Heart left ventricle (tissue), 16 donors: ENCODE results near the gene KCNMB2. TPM values are rescaled to one million over a fixed set of nuclear protein-coding genes. Genes with fewer than 3 reads are reported as not detected.

Experiments
- ATAC-seq, 4 donors: fragments of 200-7000 bp; cut with Tn5 transposase; one replicate each; pipeline ENCODE4 v1.9.1; 2020 to 2022; ENCODE audit warnings: moderate library complexity in 4 of 4, mild to moderate bottlenecking in 3 of 4, moderate number of reproducible peaks in 1 of 4
- DNase-seq, 5 donors: peaks; one replicate each; pipeline ENCODE4 v3.0.0-alpha.2; 2020
- H3K27ac ChIP-seq, 12 donors: fragments of 200-600 bp; sonication (generic) in 4 of 12; one replicate each; pipeline versions ENCODE4 v1.5.0 to v1.8.0; 2016 to 2022; ENCODE audit warnings: mild to moderate bottlenecking in 2 of 12
- H3K27me3 ChIP-seq, 9 donors: fragments of 200-600 bp; sonication (generic) in 2 of 9; one replicate each; pipeline versions ENCODE4 v1.5.1 to v1.8.0; 2016 to 2022; ENCODE audit warnings: mild to moderate bottlenecking in 3 of 9
- H3K36me3 ChIP-seq, 9 donors: fragments of 200-600 bp; sonication (generic) in 2 of 9; one replicate each; pipeline versions ENCODE4 v1.5.0 to v1.8.0; 2018 to 2022; ENCODE audit warnings: mild to moderate bottlenecking in 2 of 9
- H3K4me1 ChIP-seq, 12 donors: fragments of 200-600 bp; sonication (generic) in 4 of 12; one replicate each; pipeline versions ENCODE4 v1.5.0 to v1.8.0; 2016 to 2022; ENCODE audit warnings: mild to moderate bottlenecking in 3 of 12
- H3K4me3 ChIP-seq, 12 donors: fragments of 200-600 bp; sonication (generic) in 4 of 12; one replicate each; pipeline versions ENCODE4 v1.5.0 to v1.8.0; 2017 to 2022; ENCODE audit warnings: mild to moderate bottlenecking in 9 of 12, moderate library complexity in 4 of 12
- H3K9me3 ChIP-seq, 12 donors: fragments of 200-600 bp; sonication (generic) in 4 of 12; one replicate each; pipeline versions ENCODE4 v1.5.0 to v1.8.0; 2016 to 2022; ENCODE audit warnings: mild to moderate bottlenecking in 1 of 12
- POLR2A ChIP-seq, 2 donors: fragments of 450-650 bp; IDR thresholded peaks; one replicate each; pipeline ENCODE4 v1.6.1; 2017; ENCODE audit warnings: antibody characterized with exemption in 2 of 2, mild to moderate bottlenecking in 2 of 2, moderate library complexity in 2 of 2
- WGBS, 4 donors: extraction: QIAGEN DNeasy Blood & Tissue Kit in 2 of 4; methylation state at CpG; one replicate each; pipeline versions ENCODE4 v1.1.5 to v1.1.7; 2013 to 2018; 5-methylcytosine and 5-hydroxymethylcytosine counted together
- intact Hi-C, 10 donors: fragments of 100-400 bp; cut with DNase I; formaldehyde crosslinking; loops; one replicate each; pipeline versions ENCODE4 v1.11.1 to v1.14.2; 2022
- polyA plus RNA-seq, 2 donors: library from polyadenylated mRNA; stranded (reverse); fragments of 200-250 nt; gene quantifications; one replicate each; pipeline ENCODE4 v1.2.3, GENCODE V29; 2013
- total RNA-seq, 9 donors: library from RNA; depleted of rRNA in 2 of 9; stranded (reverse); fragments of >200 nt in 2 of 9; fragmentation: NEBNext Ultra II Directional in 3 of 9; extraction: Animal tissue kit (Norgen Biotek cat#: 25700) in 3 of 9; gene quantifications; one replicate each; pipeline versions ENCODE4 v1.1.0 to v1.2.4, GENCODE V29; 2016 to 2023
- TF ChIP-seq, protein P1 (sequence below), 12 donors: fragments of 200-600 bp; sonication (generic) in 4 of 12; IDR thresholded peaks; one replicate each; pipeline versions ENCODE4 v1.5.0 to v1.8.0; 2018 to 2022; ENCODE audit warnings: antibody characterized with exemption in 12 of 12, mild to moderate bottlenecking in 5 of 12
- donor health status: ischemic (EF 13 %, LVEDD 7.1; RV severe dilation, severe dysfunction).
- donor health status: healthy with polysubstance abuse.
- donor health status: DM: no; HTN: yes; CAD: no.
- donor health status: DM: no; HTN: no; CAD: no.
- donor health status: ischemic (EF 25% LVEDD 6.9; RV normal size, moderate dysfunction).
- donor health status: ischemic (EF 25% LVEDD 5.7; RV mildly dilated, moderate dysfunction).
- donor health status: healthy.
- donor health status: DM: yes; HTN: yes; CAD: no.
- donor health status: ischemic (EF 35%, LVEDD 5.7; RV mildly dilated, moderate dysfunction).
- donor health status: nonischemic (EF 11% LVEDD 7.7; RV severe dilation, severe dysfunction).
- donor health status: DM: yes; HTN: yes; CAD: no.
- donor health status: PGD.
- donor health status: ischemic (EF 29% LVEDD 5.4; RV normal size, mild dysfunction).
- donor health status: nonischemic (EF 23%, LVEDD 6.1; RV moderate dilation, normal function).

The KCNMB2 gene
- total and polyA plus RNA-seq, 11 donors = 0.37 to 5.7 (median 2.0) TPM; not detected in 1

DNA sequence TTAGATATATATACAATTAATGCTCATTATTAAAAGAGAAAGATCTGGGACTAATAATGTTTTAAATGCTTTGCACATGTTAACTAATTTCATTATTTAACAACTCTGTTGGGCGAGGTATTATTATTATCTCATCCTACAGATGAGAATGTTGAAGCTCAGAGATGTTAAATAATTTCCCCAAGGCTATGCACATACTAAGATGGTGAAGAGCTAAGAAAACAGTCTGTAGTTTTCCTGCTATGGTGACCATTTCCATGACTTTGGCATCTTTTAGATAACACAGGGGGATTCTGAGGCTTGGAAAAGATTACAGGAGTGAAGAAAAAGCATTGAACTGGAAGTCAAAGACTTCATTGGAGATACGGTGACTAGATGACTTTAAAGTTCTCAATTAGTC, 308.7 kb downstream of the KCNMB2 start:
- WGBS, 4 donors = 81 to 86% (median 85%) methylated on average over 2 of the region's 2 CpGs
- TF ChIP-seq, protein P1, sequence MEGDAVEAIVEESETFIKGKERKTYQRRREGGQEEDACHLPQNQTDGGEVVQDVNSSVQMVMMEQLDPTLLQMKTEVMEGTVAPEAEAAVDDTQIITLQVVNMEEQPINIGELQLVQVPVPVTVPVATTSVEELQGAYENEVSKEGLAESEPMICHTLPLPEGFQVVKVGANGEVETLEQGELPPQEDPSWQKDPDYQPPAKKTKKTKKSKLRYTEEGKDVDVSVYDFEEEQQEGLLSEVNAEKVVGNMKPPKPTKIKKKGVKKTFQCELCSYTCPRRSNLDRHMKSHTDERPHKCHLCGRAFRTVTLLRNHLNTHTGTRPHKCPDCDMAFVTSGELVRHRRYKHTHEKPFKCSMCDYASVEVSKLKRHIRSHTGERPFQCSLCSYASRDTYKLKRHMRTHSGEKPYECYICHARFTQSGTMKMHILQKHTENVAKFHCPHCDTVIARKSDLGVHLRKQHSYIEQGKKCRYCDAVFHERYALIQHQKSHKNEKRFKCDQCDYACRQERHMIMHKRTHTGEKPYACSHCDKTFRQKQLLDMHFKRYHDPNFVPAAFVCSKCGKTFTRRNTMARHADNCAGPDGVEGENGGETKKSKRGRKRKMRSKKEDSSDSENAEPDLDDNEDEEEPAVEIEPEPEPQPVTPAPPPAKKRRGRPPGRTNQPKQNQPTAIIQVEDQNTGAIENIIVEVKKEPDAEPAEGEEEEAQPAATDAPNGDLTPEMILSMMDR (IDR thresholded peaks at IDR 0.05) = no peak
- TF ChIP-seq POLR2A (IDR thresholded peaks at IDR 0.05) = no peak
- peaks cover 0 to 42% (median 13%) of the 10 kb centered on the region in 12 donors for H3K4me1 ChIP-seq
- no peaks in the 10 kb centered on the region for H3K27me3 ChIP-seq
- no peak overlapping the region for H3K27ac ChIP-seq
- H3K9me3 ChIP-seq = no peaks in the 10 kb centered on the region
- intact Hi-C loops = loop anchor here in 1 of 10 donors (10.0 kb wide), 1 partner anchor 170 kb away; no protein-coding TSS in a partner anchor
- H3K36me3 ChIP-seq = no peaks in the 10 kb centered on the region
- ATAC-seq (no peak), DNase-seq (no peak)
- no peak overlapping the region for H3K4me3 ChIP-seq

DNA sequence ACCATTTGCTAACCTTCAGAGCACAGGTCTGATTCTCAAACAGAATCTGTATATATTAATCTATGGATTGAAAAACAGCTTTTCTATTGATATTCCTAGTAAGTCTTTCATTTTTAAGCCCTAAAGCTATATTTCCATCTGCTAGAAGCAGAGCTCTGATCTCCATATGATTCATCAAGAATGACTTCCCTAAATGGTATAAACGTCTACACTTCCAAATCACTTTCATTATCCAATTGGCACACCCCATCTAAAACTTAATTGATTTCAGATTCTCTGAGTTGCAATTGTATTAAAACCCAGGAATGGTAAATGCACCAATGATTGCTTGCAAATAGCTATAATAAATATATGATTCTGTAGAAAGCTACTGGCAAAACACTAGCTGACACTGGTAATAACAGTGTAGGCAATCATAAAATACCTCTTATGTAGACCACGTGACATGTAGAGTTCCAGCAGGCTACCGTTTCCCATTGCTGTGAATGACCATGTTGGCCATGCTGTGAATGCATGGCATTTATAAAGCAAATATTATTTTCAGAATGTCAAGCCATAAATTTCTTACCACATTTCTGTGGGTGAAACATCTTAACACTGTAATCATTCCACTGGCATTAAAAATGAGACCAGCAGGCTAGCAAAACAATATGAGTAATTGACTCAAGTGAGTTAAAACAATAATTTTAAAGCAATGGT, 309.3 kb downstream of the KCNMB2 start:
- no peaks in the 10 kb centered on the region for H3K27me3 ChIP-seq
- TF ChIP-seq POLR2A (IDR thresholded peaks at IDR 0.05) = no peak
- TF ChIP-seq, protein P1 (IDR thresholded peaks at IDR 0.05) = no peak
- H3K36me3 ChIP-seq = no peaks in the 10 kb centered on the region
- DNase-seq = no peak
- intact Hi-C loops = loop anchor here in 1 of 10 donors (10.0 kb wide), 1 partner anchor 171 kb away; no protein-coding TSS in a partner anchor
- peak overlapping the region in 1 of 12 donors; percentile 81 for H3K27ac ChIP-seq
- ATAC-seq = no peak
- H3K4me3 ChIP-seq = no peak overlapping the region
- 76 to 83% (median 79%) methylated on average over 3 of the region's 3 CpGs for WGBS, 4 donors
- H3K9me3 ChIP-seq = no peaks in the 10 kb centered on the region
- H3K4me1 ChIP-seq = peaks cover 0 to 48% (median 16%) of the 10 kb centered on the region in 12 donors

DNA sequence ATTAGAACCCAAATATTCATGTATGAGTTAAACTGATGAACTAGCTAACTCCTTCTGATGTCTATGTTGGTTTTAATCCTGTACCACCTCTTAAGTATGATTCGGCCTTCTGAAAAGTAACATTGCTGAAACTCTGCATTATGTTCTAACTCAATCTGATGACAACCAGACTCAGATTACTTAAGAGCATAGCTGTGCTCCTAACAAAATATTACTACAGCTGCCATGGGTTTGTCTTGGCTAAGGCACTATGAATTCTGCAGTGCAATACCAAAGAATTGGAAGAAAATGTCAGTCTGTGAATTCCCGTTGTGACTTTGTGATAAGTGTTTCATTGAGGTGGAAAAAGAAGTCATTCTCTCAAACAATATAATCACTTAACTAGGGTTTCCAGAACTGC, 311.0 kb downstream of the KCNMB2 start:
- Histone ChIP-seq H3K27me3 (no peaks in the 10 kb centered on the region), H3K4me1 (peaks cover 0 to 51% (median 16%) of the 10 kb centered on the region in 12 donors), H3K27ac (peak overlapping the region in 9 of 12 donors; percentile 1 to 81 (median 49)), H3K4me3 (no peak overlapping the region), H3K36me3 (no peaks in the 10 kb centered on the region), H3K9me3 (no peaks in the 10 kb centered on the region)
- intact Hi-C loops = loop anchor here in 1 of 10 donors (10.0 kb wide), 1 partner anchor 172 kb away; no protein-coding TSS in a partner anchor
- TF ChIP-seq, protein P1 (IDR thresholded peaks at IDR 0.05) = no peak
- no peak for TF ChIP-seq POLR2A (IDR thresholded peaks at IDR 0.05)
- peak; percentile 93 to 96 (median 94) for ATAC-seq
- WGBS, 4 donors = 18 to 30% (median 19%) methylated on average over 2 of the region's 2 CpGs
- no peak for DNase-seq

DNA sequence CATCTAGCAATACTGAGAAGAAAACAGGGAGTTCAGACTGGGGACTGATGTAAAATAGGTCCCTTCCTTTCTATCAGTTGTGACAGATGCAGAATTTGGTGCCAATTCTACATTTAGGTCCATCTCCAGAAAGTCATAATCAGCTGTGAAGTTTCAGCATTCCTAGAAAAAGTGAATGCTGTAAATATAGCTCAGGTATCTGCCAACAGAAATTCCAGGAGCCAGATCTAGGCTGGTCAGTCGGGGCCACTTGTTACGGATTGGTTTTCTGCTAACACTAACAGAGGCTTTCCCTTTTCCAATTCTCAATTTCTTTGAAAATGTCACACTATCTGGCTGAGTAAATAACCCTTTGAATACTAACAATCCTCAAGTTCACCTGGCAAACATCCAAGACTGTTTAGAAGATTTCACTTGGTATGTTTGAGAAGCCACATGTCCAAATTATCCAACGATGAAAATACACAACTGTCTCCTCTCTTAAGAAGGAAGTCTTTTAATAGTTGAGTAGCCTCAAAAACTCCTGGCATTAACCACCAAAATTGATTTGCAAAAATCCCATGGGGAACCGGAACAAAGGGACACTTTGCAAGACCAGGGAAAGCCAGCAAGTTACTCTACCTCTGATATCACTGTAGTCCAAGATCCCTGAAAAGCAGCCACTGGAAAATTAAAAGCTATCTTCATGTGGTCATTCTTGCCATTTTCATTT, 313.1 kb downstream of the KCNMB2 start:
- TF ChIP-seq, protein P1 (IDR thresholded peaks at IDR 0.05) = no peak
- no peak for TF ChIP-seq POLR2A (IDR thresholded peaks at IDR 0.05)
- intact Hi-C loops = loop anchor here in 1 of 10 donors (10.0 kb wide), 1 partner anchor 175 kb away; no protein-coding TSS in a partner anchor
- H3K4me3 ChIP-seq = no peak overlapping the region
- ATAC-seq (peak in 1 of 4 donors; percentile 23), DNase-seq (no peak)
- peaks cover 0 to 51% (median 16%) of the 10 kb centered on the region in 12 donors for H3K4me1 ChIP-seq
- no peaks in the 10 kb centered on the region for H3K36me3 ChIP-seq
- WGBS, 4 donors = 20 to 54% (median 31%) methylated on average over 4 of the region's 4 CpGs
- H3K9me3 ChIP-seq = no peaks in the 10 kb centered on the region
- no peaks in the 10 kb centered on the region for H3K27me3 ChIP-seq
- peak overlapping the region in 6 of 12 donors; percentile 4 to 81 (median 45) for H3K27ac ChIP-seq
